ENCODE results near the gene IL9R. TPM values are rescaled to one million over a fixed set of nuclear protein-coding genes. Genes with fewer than 3 reads are reported as not detected.
"Not testable (repeated sequence)": the region's sequence is repeated elsewhere in the genome, so short reads cannot be mapped to it uniquely, and the experiment has no call there.

The IL9R gene
- total RNA-seq, 2 experiments from 2014 or later = 66.8 to 68.1 TPM

DNA sequence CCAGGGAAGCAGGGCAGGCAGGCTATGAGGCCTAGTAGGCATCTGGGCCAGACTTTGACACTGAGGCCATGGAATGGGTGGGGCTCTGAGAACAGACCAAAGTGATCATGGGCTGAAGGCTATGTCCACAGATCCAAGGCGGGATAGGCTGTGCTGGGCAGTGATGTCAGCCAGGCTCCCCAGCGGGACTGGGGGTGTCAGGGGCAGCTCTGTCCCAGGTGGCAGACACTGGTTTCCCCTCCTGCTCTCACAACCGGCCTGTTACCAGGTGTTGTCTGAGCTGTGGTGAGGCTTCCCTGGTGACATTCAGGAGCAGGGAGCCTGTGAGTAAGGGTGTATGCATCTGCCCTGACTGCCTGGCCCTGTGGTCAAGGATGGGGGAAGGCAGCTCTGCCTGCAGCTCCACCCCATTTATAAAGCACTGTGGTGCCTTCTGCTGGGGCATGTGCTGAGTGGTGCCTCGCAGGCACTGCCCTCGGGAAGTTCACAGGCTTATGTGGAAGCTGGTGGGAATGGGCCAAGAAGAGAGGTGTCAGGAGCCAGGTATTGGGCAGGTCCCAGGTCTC is 2.9 kb downstream of the IL9R start:
- DNase-seq = no peak
- H3K27ac Mint-ChIP-seq = peak overlapping the region; percentile 86
- no peaks in the 10 kb centered on the region for H3K27me3 Mint-ChIP-seq (ENCODE audit: low read depth)
- ChIA-PET POLR2A (no interaction called here), CTCF (no interaction called here)
- ATAC-seq = no peak
- no peaks in the 10 kb centered on the region for H3K9me3 Mint-ChIP-seq (ENCODE audit: insufficient read depth)
- peaks cover 46% of the 10 kb centered on the region for H3K36me3 Mint-ChIP-seq (ENCODE audit: low read depth)
- peaks cover 86% of the 10 kb centered on the region for H3K4me1 Mint-ChIP-seq (ENCODE audit: low read depth)
- peak overlapping the region; percentile 68 for H3K4me3 Mint-ChIP-seq

DNA sequence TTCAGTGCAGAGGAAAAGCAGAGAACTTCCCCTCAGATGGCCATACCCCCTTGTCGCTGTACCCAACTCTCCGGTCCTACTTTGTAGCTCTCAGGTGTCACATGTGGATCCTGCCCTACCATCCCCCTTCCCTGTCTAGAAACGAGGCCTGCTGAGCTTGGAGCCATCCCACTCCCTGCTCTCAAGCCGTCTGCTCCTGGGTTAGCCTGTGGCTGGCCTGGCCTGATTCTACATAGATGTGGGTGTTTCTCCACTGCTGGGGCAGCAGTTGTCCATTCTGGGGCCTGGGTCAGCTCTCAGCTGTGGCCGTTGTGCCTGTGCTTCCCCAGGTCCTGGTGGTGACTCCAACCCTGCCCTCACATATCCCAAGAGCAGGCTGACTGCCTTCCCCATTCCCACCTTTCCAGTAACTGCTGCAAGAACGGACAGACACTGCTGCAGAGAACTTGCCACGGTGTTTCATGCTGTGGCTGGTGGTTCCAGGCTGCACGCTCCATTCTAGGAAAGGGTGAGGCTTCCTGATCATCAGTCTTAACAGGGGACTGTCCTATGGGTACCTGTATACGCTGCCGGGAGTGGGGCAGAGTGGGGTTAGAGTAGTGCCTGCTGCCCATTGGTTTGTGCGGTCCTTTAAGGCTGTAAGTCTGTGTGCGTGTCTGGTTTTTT is 3.6 kb downstream of the IL9R start:
- Mint-ChIP-seq H3K4me3 (peak overlapping the region; percentile 68), H3K27me3 (ENCODE audit: low read depth) (no peaks in the 10 kb centered on the region), H3K4me1 (ENCODE audit: low read depth) (peaks cover 79% of the 10 kb centered on the region), H3K27ac (peak overlapping the region; percentile 86), H3K9me3 (ENCODE audit: insufficient read depth) (no peaks in the 10 kb centered on the region), H3K36me3 (ENCODE audit: low read depth) (peaks cover 48% of the 10 kb centered on the region)
- POLR2A ChIA-PET = no interaction called here
- CTCF ChIA-PET = no interaction called here
- DNase-seq = no peak
- ATAC-seq = no peak

DNA sequence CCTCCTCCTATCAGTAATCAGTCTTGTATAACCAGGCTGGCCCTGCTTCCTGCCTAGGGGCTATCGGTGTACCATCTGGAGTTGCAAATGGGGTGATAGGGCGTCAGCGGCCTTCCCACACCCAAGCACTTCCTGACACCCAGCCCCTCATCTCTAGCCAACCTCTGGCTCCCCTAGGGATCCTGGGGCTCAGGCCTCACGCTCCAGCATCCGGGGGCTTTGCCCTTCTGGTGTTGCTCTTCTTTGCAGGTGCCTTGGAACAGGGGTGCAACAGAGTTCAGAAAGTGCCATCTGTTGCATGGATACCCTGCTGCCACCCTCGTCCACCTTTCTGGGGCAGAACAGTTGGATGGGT is 4.1 kb downstream of the IL9R start:
- POLR2A ChIA-PET = no interaction called here
- Mint-ChIP-seq H3K27me3 (ENCODE audit: low read depth) (no peaks in the 10 kb centered on the region), H3K27ac (peak overlapping the region; percentile 86), H3K9me3 (ENCODE audit: insufficient read depth) (no peaks in the 10 kb centered on the region), H3K4me1 (ENCODE audit: low read depth) (peaks cover 78% of the 10 kb centered on the region), H3K4me3 (peak overlapping the region; percentile 68), H3K36me3 (ENCODE audit: low read depth) (peaks cover 48% of the 10 kb centered on the region)
- DNase-seq (peak; percentile 41), ATAC-seq (peak; percentile 26)
- CTCF ChIA-PET = no interaction called here

DNA sequence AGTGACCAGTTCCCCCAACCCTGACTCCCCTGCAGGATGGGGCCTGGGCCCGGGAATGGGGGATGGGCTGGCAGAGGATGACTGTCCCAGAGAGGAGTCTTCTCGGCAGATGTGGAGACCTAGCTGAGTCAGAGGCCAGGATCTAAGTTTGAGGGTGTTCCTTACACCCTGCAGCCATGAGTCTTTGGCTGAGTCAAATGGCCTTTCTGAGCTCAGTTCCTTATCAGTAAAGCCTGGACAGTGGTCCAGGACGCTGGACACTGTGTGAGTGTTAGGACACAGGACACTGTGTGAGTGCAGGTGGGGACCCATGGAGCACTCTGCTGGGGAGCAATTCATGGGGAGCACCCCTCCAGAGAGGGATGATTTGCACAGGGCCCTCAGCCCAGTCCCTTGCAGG is 5.0 kb downstream of the IL9R start:
- DNase-seq = no peak
- Mint-ChIP-seq H3K4me3 (no peak overlapping the region), H3K36me3 (ENCODE audit: low read depth) (peaks cover 48% of the 10 kb centered on the region), H3K27me3 (ENCODE audit: low read depth) (no peaks in the 10 kb centered on the region), H3K9me3 (ENCODE audit: insufficient read depth) (no peaks in the 10 kb centered on the region), H3K27ac (peak overlapping the region; percentile 40), H3K4me1 (ENCODE audit: low read depth) (peaks cover 71% of the 10 kb centered on the region)
- ChIA-PET CTCF (no interaction called here), POLR2A (no interaction called here)
- ATAC-seq = no peak

DNA sequence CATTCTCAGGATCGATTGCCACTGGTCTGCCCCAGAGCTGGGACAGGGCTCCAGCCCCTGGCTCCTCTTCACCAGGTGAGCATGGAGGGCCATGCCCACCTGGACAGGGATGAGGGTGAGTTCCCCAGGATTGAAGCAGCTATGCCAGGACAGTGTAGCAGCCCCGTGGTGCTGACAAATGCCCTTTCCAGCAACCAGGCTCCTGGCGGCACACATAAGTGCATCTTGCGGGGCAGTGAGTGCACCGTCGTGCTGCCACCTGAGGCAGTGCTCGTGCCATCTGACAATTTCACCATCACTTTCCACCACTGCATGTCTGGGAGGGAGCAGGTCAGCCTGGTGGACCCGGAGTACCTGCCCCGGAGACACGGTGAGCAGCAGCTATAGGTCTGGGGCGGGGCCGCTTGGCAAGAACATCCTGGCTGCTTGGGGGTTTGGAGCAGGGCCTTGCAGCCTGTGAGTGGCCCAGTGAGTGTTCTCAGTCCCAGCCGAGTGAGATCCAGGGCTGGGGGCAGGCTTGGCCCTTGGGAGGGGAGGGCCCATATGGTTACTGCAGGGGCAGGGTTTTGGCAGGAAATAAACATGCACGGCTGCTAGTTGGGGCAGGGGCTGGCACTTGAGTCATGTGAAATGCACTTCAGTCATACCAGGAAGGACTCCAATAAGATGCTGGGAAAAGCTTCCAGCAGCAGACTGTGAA is 6.1 kb downstream of the IL9R start:
- Mint-ChIP-seq H3K9me3 (ENCODE audit: insufficient read depth) (no peaks in the 10 kb centered on the region), H3K36me3 (ENCODE audit: low read depth) (peaks cover 42% of the 10 kb centered on the region), H3K4me3 (peak overlapping the region; percentile 31), H3K27ac (peak overlapping the region; percentile 76), H3K4me1 (ENCODE audit: low read depth) (peaks cover 61% of the 10 kb centered on the region), H3K27me3 (ENCODE audit: low read depth) (no peaks in the 10 kb centered on the region)
- DNase-seq (no peak), ATAC-seq (no peak)
- ChIA-PET POLR2A (no interaction called here), CTCF (no interaction called here)

DNA sequence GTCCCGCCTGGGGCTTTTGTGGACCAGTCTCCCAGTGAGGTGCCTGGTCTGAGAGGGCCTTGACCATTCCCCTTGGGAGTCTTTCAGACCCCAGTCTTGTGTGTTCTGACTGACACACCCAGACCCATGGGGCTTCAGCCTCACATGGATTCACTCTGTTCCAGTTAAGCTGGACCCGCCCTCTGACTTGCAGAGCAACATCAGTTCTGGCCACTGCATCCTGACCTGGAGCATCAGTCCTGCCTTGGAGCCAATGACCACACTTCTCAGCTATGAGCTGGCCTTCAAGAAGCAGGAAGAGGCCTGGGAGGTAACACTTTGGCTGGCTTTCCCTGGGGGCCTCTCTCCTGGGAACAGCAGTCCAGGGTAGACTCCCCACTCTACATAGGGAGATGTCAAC is 6.8 kb downstream of the IL9R start:
- Mint-ChIP-seq H3K4me3 (no peak overlapping the region), H3K36me3 (ENCODE audit: low read depth) (peaks cover 37% of the 10 kb centered on the region), H3K27ac (peak overlapping the region; percentile 76), H3K4me1 (ENCODE audit: low read depth) (peaks cover 54% of the 10 kb centered on the region), H3K9me3 (ENCODE audit: insufficient read depth) (no peaks in the 10 kb centered on the region), H3K27me3 (ENCODE audit: low read depth) (no peaks in the 10 kb centered on the region)
- ATAC-seq = no peak
- ChIA-PET POLR2A (no interaction called here), CTCF (no interaction called here)
- DNase-seq = no peak

DNA sequence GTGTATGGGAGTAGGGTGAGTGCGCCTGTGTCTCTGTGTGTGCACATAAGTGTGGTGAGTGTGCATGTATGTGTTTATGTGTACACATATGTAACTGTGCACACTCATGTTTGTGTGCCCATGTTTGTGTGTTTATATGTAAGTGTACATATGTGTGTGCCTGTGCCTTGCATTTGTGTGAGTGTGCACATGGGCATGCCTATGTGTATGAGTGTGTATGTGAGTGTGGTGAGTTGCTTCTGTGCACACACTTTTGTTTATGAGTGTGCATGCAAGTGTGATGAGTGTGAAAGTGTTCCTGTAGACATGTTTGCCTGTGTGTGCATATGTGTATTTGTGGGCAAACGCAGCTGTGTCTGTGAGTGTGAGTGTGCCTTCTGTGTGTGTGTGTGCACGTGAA is 7.2 kb downstream of the IL9R start:
- ChIA-PET POLR2A (no interaction called here), CTCF (no interaction called here)
- DNase-seq = no peak
- peaks cover 49% of the 10 kb centered on the region for H3K4me1 Mint-ChIP-seq (ENCODE audit: low read depth)
- H3K4me3 Mint-ChIP-seq = no peak overlapping the region
- ATAC-seq = no peak
- no peaks in the 10 kb centered on the region for H3K9me3 Mint-ChIP-seq (ENCODE audit: insufficient read depth)
- H3K27me3 Mint-ChIP-seq (ENCODE audit: low read depth) = no peaks in the 10 kb centered on the region
- H3K36me3 Mint-ChIP-seq (ENCODE audit: low read depth) = peaks cover 32% of the 10 kb centered on the region
- H3K27ac Mint-ChIP-seq = peak overlapping the region; percentile 10

DNA sequence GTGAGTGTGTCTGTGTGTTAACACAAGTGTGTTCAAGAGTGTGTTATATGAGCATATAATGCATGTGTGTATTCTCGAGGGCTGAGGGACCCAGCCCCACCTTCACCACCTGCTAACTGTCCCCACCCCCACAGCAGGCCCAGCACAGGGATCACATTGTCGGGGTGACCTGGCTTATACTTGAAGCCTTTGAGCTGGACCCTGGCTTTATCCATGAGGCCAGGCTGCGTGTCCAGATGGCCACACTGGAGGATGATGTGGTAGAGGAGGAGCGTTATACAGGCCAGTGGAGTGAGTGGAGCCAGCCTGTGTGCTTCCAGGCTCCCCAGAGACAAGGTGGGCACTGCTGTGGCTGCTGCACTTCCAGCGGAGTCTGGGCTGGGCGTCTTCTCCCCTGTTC is 7.6 kb downstream of the IL9R start:
- peaks cover 30% of the 10 kb centered on the region for H3K36me3 Mint-ChIP-seq (ENCODE audit: low read depth)
- CTCF ChIA-PET = no interaction called here
- POLR2A ChIA-PET = no interaction called here
- no peak for DNase-seq
- H3K27ac Mint-ChIP-seq = no peak overlapping the region
- no peak for ATAC-seq
- H3K27me3 Mint-ChIP-seq (ENCODE audit: low read depth) = no peaks in the 10 kb centered on the region
- peaks cover 48% of the 10 kb centered on the region for H3K4me1 Mint-ChIP-seq (ENCODE audit: low read depth)
- H3K9me3 Mint-ChIP-seq (ENCODE audit: insufficient read depth) = no peaks in the 10 kb centered on the region
- no peak overlapping the region for H3K4me3 Mint-ChIP-seq

DNA sequence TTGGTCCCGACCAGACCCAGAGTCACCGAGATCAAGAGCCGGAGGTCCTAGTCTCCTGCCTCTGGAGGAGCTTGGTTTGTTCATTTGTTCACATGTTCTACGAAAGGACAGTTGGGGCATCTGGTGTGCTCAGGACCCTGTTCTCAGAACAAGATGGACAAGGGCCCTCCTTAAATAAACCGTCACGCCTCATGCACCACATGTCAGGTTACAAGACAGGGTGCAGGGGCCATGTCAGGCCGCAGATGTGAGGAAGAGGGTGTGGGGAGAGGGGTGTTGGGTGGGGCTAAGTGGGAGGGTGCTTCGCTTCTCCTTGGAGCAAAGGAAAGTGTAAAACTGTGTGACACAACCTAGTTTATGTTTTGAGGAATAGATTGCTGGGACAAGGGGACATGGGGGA is 9.0 kb downstream of the IL9R start:
- H3K4me3 Mint-ChIP-seq; POLR2A ChIA-PET; H3K27me3 Mint-ChIP-seq (ENCODE audit: low read depth); CTCF ChIA-PET; ATAC-seq; DNase-seq; H3K9me3 Mint-ChIP-seq (ENCODE audit: insufficient read depth): not testable (repeated sequence)
- peak overlapping the region; percentile 60 for H3K27ac Mint-ChIP-seq
- peaks cover 23% of the 10 kb centered on the region for H3K36me3 Mint-ChIP-seq (ENCODE audit: low read depth)
- peaks cover 34% of the 10 kb centered on the region for H3K4me1 Mint-ChIP-seq (ENCODE audit: low read depth)

DNA sequence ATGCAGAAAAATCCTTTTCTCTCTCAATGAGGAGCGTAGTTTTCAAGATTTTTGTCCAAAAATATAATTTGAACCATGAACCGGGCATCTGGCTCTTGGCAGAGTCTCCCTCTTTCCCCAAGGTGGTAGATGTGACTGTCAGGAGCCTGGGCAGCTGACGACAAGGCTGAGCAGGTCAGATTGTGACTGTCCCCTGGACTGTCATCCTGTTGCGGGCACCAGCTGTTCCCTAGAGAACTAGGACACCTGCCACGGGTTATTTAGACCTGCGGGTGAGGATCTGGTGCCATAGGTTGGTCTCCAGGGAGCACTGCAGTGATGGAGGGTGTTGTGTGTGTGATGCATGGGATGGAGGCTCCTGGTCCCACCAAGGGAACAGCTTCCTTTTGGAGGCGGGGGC is 10.9 kb downstream of the IL9R start:
- POLR2A ChIA-PET, CTCF ChIA-PET, ATAC-seq: not testable (repeated sequence)

DNA sequence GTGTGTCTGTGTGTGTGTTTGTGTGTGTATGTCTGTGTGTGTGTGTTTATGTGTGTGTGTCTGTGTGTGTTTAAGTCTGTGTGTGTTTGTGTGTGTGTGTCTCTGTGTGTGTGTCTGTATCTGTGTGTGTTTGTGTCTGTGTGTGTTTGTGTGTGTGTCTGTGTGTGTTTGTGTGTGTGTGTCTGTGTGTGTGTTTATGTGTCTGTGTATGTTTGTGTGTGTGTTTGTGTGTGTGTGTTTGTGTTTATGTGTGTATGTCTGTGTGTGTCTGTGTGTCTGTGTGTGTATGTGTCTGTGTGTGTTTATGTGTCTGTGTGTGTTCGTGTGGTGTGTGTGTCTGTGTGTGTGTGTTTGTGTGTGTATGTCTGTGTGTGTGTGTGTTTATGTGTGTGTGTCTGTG is 11.4 kb downstream of the IL9R start:
- ATAC-seq (no peak), DNase-seq (no peak)
- H3K9me3 Mint-ChIP-seq (ENCODE audit: insufficient read depth) = no peaks in the 10 kb centered on the region
- ChIA-PET POLR2A (no interaction called here), CTCF (no interaction called here)
- H3K36me3 Mint-ChIP-seq (ENCODE audit: low read depth) = peaks cover 13% of the 10 kb centered on the region
- no peaks in the 10 kb centered on the region for H3K27me3 Mint-ChIP-seq (ENCODE audit: low read depth)
- peaks cover 11% of the 10 kb centered on the region for H3K4me1 Mint-ChIP-seq (ENCODE audit: low read depth)
- H3K4me3 Mint-ChIP-seq = no peak overlapping the region
- H3K27ac Mint-ChIP-seq = no peak overlapping the region

More for the DNA sequence above, 10.9 kb downstream of the IL9R start:
- DNase-seq; H3K27me3 Mint-ChIP-seq (ENCODE audit: low read depth); H3K27ac Mint-ChIP-seq; H3K4me3 Mint-ChIP-seq; H3K9me3 Mint-ChIP-seq (ENCODE audit: insufficient read depth): not testable (repeated sequence)
- Mint-ChIP-seq H3K4me1 (ENCODE audit: low read depth) (peaks cover 16% of the 10 kb centered on the region), H3K36me3 (ENCODE audit: low read depth) (peaks cover 15% of the 10 kb centered on the region)

DNA sequence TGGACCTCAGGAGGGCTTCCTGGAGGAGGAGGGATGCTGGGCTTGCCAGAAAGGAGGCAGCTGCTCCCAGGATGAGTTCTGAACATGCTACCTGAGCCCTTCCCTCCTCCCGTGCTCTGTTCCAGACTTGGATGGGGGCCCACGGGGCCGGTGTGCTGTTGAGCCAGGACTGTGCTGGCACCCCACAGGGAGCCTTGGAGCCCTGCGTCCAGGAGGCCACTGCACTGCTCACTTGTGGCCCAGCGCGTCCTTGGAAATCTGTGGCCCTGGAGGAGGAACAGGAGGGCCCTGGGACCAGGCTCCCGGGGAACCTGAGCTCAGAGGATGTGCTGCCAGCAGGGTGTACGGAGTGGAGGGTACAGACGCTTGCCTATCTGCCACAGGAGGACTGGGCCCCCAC is 12.2 kb downstream of the IL9R start:
- DNase-seq; H3K4me3 Mint-ChIP-seq; H3K4me1 Mint-ChIP-seq (ENCODE audit: low read depth); ATAC-seq; H3K9me3 Mint-ChIP-seq (ENCODE audit: insufficient read depth); H3K27ac Mint-ChIP-seq; POLR2A ChIA-PET; CTCF ChIA-PET; H3K36me3 Mint-ChIP-seq (ENCODE audit: low read depth); H3K27me3 Mint-ChIP-seq (ENCODE audit: low read depth): not testable (repeated sequence)
